ENCODE data around the gene GSDME.

Gene GSDME

GRCh38 chr7:24704311-24704710, 53.0 kb downstream of the GSDME start:
- no peak for DNase-seq (ENCODE audit: low read depth)

GRCh38 chr7:24703296-24703695, 54.0 kb downstream of the GSDME start:
- no peak for DNase-seq (ENCODE audit: low read depth)

GRCh38 chr7:24702755-24703154, 54.5 kb downstream of the GSDME start:
- no peak for DNase-seq (ENCODE audit: low read depth)

- DNase-seq (ENCODE audit: low read depth): no peak
These were observed 55.7 kb downstream of the GSDME start for GRCh38 chr7:24701261-24702235.

- DNase-seq (ENCODE audit: low read depth): no peak
These were observed 56.6 kb downstream of the GSDME start for GRCh38 chr7:24700521-24701260.

- DNase-seq (ENCODE audit: low read depth): no peak
These were observed 58.6 kb downstream of the GSDME start for GRCh38 chr7:24698531-24699266.

GRCh38 chr7:24697416-24697815, 59.8 kb downstream of the GSDME start:
- DNase-seq (ENCODE audit: low read depth): no peak

- no peak for DNase-seq (ENCODE audit: low read depth)
These were observed 64.7 kb downstream of the GSDME start for GRCh38 chr7:24692592-24692991.

GRCh38 chr7:24690251-24690650, 67.0 kb downstream of the GSDME start:
- no peak for DNase-seq (ENCODE audit: low read depth)

GRCh38 chr7:24685708-24686107, 71.6 kb downstream of the GSDME start:
- no peak for DNase-seq (ENCODE audit: low read depth)

- DNase-seq (ENCODE audit: low read depth): no peak
These were observed 86.5 kb downstream of the GSDME start for GRCh38 chr7:24670782-24671181.

GRCh38 chr7:24669971-24670591, 87.2 kb downstream of the GSDME start:
- DNase-seq (ENCODE audit: low read depth): no peak

GRCh38 chr7:24668927-24669635, 88.2 kb downstream of the GSDME start:
- DNase-seq (ENCODE audit: low read depth): no peak

GRCh38 chr7:24665564-24666294, 91.5 kb downstream of the GSDME start:
- peak; percentile 12 for DNase-seq (ENCODE audit: low read depth)

- no peak for DNase-seq (ENCODE audit: low read depth)
These were observed 96.7 kb downstream of the GSDME start for GRCh38 chr7:24660546-24660945.

GRCh38 chr7:24659505-24659904, 97.8 kb downstream of the GSDME start:
- no peak for DNase-seq (ENCODE audit: low read depth)

- DNase-seq (ENCODE audit: low read depth): no peak
These were observed 99.3 kb downstream of the GSDME start for GRCh38 chr7:24657980-24658379.

- no peak for DNase-seq (ENCODE audit: low read depth)
These were observed 100.7 kb downstream of the GSDME start for GRCh38 chr7:24656608-24657007.

GRCh38 chr7:24654305-24654704, 103.0 kb downstream of the GSDME start:
- no peak for DNase-seq (ENCODE audit: low read depth)

- DNase-seq (ENCODE audit: low read depth): no peak
These were observed 103.8 kb downstream of the GSDME start for GRCh38 chr7:24653316-24654085.
